HepG2 (cell line): Measurements from ENCODE around the gene GAL3ST2. TPM values are rescaled to one million over a fixed set of nuclear protein-coding genes. Genes with fewer than 3 reads are reported as not detected.

Source experiments
- CBX5 ChIP-seq: sonication (generic); formaldehyde crosslinking; IDR thresholded peaks from 2 replicates; pipeline ENCODE4 v1.4.0; 2020; ENCODE audit warnings: missing genetic modification reagents, borderline replicate concordance
- CENPX ChIP-seq: sonication (generic); formaldehyde crosslinking; IDR thresholded peaks from 2 replicates; pipeline ENCODE4 v1.9.0; 2021; ENCODE audit warnings: mild to moderate bottlenecking, missing genetic modification reagents, moderate library complexity
- CERS6 ChIP-seq: sonication (generic); formaldehyde crosslinking; IDR thresholded peaks from 2 replicates; pipeline ENCODE4 v1.5.0; 2020; ENCODE audit warnings: missing genetic modification reagents
- CHD4 ChIP-seq: fragments of 200-600 bp; sonication (generic); IDR thresholded peaks from 2 replicates; pipeline ENCODE4 v1.7.0; 2017; ENCODE audit warnings: mild to moderate bottlenecking, low read length, borderline replicate concordance
- E2F1 ChIP-seq: sonication (generic); formaldehyde crosslinking; IDR thresholded peaks from 2 replicates; pipeline ENCODE4 v1.5.0; 2020; ENCODE audit warnings: missing genetic modification reagents
- GLI4 ChIP-seq: sonication (generic); formaldehyde crosslinking; IDR thresholded peaks from 2 replicates; pipeline ENCODE4 v1.5.1; 2020; ENCODE audit warnings: missing genetic modification reagents, mild to moderate bottlenecking, moderate library complexity, borderline replicate concordance
- KDM3A ChIP-seq: IDR thresholded peaks from 2 replicates; pipeline ENCODE4 v1.6.1; 2018; ENCODE audit warnings: low read depth, missing compliant biosample characterization
- NBN ChIP-seq: fragments of 450-650 bp; conservative IDR thresholded peaks from 2 replicates; pipeline ENCODE4 v1.6.1; 2017
- NCOA2 ChIP-seq: sonication (generic); formaldehyde crosslinking; IDR thresholded peaks from 2 replicates; pipeline ENCODE4 v1.8.0; 2022; ENCODE audit warnings: inconsistent platforms
- PHB2 ChIP-seq: fragments of 450-650 bp; IDR thresholded peaks from 2 replicates; pipeline ENCODE4 v1.6.1; 2018; ENCODE audit not compliant: partially characterized antibody
- RXRA ChIP-seq: sonication (generic); formaldehyde crosslinking; IDR thresholded peaks from 2 replicates; pipeline ENCODE4 v1.5.1; 2020; ENCODE audit warnings: missing genetic modification reagents
- SP140L ChIP-seq: sonication (generic); formaldehyde crosslinking; IDR thresholded peaks from 2 replicates; pipeline ENCODE4 v1.4.0; 2020; ENCODE audit warnings: missing genetic modification reagents, borderline replicate concordance
- SP5 ChIP-seq: IDR thresholded peaks from 2 replicates; pipeline ENCODE4 v1.6.1; 2016; ENCODE audit warnings: low read depth, borderline replicate concordance
- SUZ12 ChIP-seq: fragments of 150-350 bp; IDR thresholded peaks from 2 replicates; pipeline ENCODE4 v1.6.1; 2014; ENCODE audit warnings: low read depth, low read length
- TCF7 ChIP-seq: sonication (generic); IDR thresholded peaks from 2 replicates; pipeline ENCODE4 v1.6.1; 2016; ENCODE audit warnings: antibody characterized with exemption, low read depth
- ZEB1 ChIP-seq: IDR thresholded peaks from 2 replicates; pipeline ENCODE4 v1.6.1; 2012; ENCODE audit warnings: mild to moderate bottlenecking, low read depth, inconsistent platforms; ENCODE audit not compliant: insufficient replicate concordance
- ZFP90 ChIP-seq: sonication (generic); formaldehyde crosslinking; IDR thresholded peaks from 2 replicates; pipeline ENCODE4 v1.8.0; 2022; ENCODE audit warnings: missing genetic modification reagents, mild to moderate bottlenecking, inconsistent platforms, borderline replicate concordance
- ZFP91 ChIP-seq: sonication (generic); formaldehyde crosslinking; IDR thresholded peaks from 2 replicates; pipeline ENCODE4 v1.9.0; 2022; ENCODE audit warnings: missing genetic modification reagents, mild to moderate bottlenecking, borderline replicate concordance
- ZNF292 ChIP-seq: sonication (generic); formaldehyde crosslinking; IDR thresholded peaks from 2 replicates; pipeline ENCODE4 v1.8.1; 2022; ENCODE audit warnings: mild to moderate bottlenecking, low read depth, missing genetic modification reagents, borderline replicate concordance
- ZNF556 ChIP-seq: sonication (generic); formaldehyde crosslinking; IDR thresholded peaks from 2 replicates; pipeline ENCODE4 v1.4.0; 2020; ENCODE audit warnings: mild to moderate bottlenecking, missing genetic modification reagents, borderline replicate concordance
- polyA plus RNA-seq, 8 experiments: library from polyadenylated mRNA; depleted of rRNA in 3 of 8; stranded (reverse) in 7 of 8; unstranded in 1 of 8; fragments of >200 nt; fragmentation: Illumina TruSeq in 4 of 8; extraction: Trizol in 4 of 8; gene quantifications; 2 replicates each; pipeline versions ENCODE4 v1.2.1 to v1.2.3, GENCODE V29; 2011 to 2016; ENCODE audit warnings: low read depth in 4 of 8, missing spikeins in 1 of 8, mixed read lengths in 1 of 8; ENCODE audit not compliant: insufficient read depth in 1 of 8
- total RNA-seq, 5 experiments: library from RNA; depleted of rRNA; stranded (reverse); fragments of >200 nt; fragmentation: Illumina TruSeq; extraction: Trizol; gene quantifications; 2 replicates each; pipeline ENCODE4 v1.2.3, GENCODE V29; 2016; ENCODE audit warnings: low read depth in 1 of 5
- TF ChIP-seq, protein P1 (sequence below): IDR thresholded peaks from 2 replicates; pipeline ENCODE4 v1.6.1; 2016; ENCODE audit warnings: mild to moderate bottlenecking, missing biosample characterization, missing genetic modification reagents
- TF ChIP-seq, protein P2 (sequence below): sonication (generic); formaldehyde crosslinking; IDR thresholded peaks from 2 replicates; pipeline ENCODE4 v1.4.0; 2020; ENCODE audit warnings: missing genetic modification reagents, borderline replicate concordance

The GAL3ST2 gene
- total and polyA plus RNA-seq, 2 of the 13 experiments (the other 11 are each of a cell fraction or from before 2014, with no cell fraction given), result 0.17 to 0.20 TPM

DNA sequence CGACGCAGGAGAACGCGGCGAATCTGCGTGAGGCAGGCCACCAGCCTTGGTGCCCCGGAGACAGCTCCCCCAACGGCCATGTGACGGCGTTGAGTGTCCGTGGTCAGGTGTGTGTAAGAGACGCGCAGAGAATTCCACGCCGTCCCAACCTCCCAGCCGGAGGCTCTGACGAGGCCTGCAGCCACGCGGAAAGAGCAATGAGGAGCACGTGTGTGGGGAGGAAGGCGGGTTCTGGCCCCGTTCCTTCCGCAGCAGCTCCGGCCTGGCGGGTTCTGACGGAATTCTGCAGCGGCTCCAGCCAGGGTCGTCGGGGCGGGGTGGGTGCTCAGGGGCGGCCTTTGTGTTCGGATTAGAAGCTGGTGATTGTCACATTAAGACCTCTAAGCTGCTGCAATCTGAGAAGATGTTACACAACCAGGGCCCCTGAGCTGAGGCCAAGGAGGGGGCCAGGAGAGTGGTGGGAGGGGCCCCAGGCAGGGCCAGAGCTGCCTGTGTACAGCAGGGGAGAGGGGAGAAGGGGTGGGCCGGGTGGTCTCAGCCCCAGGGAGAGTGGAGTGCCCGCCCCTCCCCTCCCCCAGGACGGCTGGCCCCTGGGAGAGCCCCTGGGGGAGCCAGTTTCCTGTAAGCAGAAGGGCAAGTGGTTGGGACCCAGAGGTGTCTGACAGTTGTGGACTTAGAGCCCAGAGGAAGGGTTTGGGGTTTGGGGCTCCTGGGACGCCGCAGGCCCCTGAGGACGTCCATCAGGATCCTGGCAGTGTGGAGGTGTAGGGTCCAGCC lies 5.1 kb upstream of the GAL3ST2 start (continued):
- TF ChIP-seq ZNF292 (CRISPR knock-in tag) (peak; percentile 84; the same call in 1 of the 2 replicates), KDM3A (CRISPR knock-in tag) (peak; percentile 33), CENPX (CRISPR knock-in tag) (no peak), ZFP90 (peak; percentile 15; the same call in 1 of the 2 replicates), SP5 (CRISPR knock-in tag) (no peak), CBX5 (CRISPR knock-in tag) (peak; percentile 20; the same call in 1 of the 2 replicates), ZNF556 (no peak), CERS6 (no peak; the same call in 1 of the 2 replicates), SP140L (CRISPR knock-in tag) (no peak), NCOA2 (CRISPR knock-in tag) (peak; percentile 79), TCF7 (no peak), NBN (no peak), SUZ12 (no peak), E2F1 (CRISPR knock-in tag) (no peak; the same call in 1 of the 2 replicates), GLI4 (CRISPR knock-in tag) (no peak), CHD4 (no peak), ZEB1 (no peak), RXRA (CRISPR knock-in tag) (peak; percentile 55), PHB2 (no peak), ZFP91 (CRISPR knock-in tag) (peak; percentile 76)
- TF ChIP-seq, protein P1, sequence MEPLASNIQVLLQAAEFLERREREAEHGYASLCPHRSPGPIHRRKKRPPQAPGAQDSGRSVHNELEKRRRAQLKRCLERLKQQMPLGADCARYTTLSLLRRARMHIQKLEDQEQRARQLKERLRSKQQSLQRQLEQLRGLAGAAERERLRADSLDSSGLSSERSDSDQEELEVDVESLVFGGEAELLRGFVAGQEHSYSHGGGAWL (CRISPR knock-in tag), result peak; percentile 88; the same call in 1 of the 2 replicates
- TF ChIP-seq, protein P2, sequence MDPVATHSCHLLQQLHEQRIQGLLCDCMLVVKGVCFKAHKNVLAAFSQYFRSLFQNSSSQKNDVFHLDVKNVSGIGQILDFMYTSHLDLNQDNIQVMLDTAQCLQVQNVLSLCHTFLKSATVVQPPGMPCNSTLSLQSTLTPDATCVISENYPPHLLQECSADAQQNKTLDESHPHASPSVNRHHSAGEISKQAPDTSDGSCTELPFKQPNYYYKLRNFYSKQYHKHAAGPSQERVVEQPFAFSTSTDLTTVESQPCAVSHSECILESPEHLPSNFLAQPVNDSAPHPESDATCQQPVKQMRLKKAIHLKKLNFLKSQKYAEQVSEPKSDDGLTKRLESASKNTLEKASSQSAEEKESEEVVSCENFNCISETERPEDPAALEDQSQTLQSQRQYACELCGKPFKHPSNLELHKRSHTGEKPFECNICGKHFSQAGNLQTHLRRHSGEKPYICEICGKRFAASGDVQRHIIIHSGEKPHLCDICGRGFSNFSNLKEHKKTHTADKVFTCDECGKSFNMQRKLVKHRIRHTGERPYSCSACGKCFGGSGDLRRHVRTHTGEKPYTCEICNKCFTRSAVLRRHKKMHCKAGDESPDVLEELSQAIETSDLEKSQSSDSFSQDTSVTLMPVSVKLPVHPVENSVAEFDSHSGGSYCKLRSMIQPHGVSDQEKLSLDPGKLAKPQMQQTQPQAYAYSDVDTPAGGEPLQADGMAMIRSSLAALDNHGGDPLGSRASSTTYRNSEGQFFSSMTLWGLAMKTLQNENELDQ (CRISPR knock-in tag), result no peak
